Measurements from ENCODE around the gene PCDHGB2.
"Not testable (repeated sequence)": the region's sequence is repeated elsewhere in the genome, so short reads cannot be mapped to it uniquely, and the experiment has no call there.

The PCDHGB2 gene

GRCh38 chr5:141387557-141388311 is 27.9 kb downstream of the PCDHGB2 start, which contains the start of gene PCDHGB4:
PCDHGB4 (plus strand) TSS chr5:141387698; CDS start chr5:141387885, 187 bp downstream.
- peak; percentile 39 for DNase-seq

- DNase-seq = no peak
These were observed 28.9 kb downstream of the PCDHGB2 start for GRCh38 chr5:141388661-141389060.

- no peak for DNase-seq
These were observed 29.6 kb downstream of the PCDHGB2 start for GRCh38 chr5:141389153-141390042.

GRCh38 chr5:141392429-141393198 is 32.8 kb downstream of the PCDHGB2 start, which contains the start of gene PCDHGA8:
PCDHGA8 (plus strand) TSS chr5:141392633; CDS start chr5:141392814, 181 bp downstream.
- no peak for DNase-seq

GRCh38 chr5:141393267-141393666 is 33.5 kb downstream of the PCDHGB2 start:
- no peak for DNase-seq

- DNase-seq = not testable (repeated sequence)
These were observed 34.8 kb downstream of the PCDHGB2 start for GRCh38 chr5:141394401-141395187.

- DNase-seq = peak; percentile 56
These were observed 38.2 kb downstream of the PCDHGB2 start, which contains the start of gene PCDHGB5 for GRCh38 chr5:141397756-141398551. PCDHGB5 (plus strand) TSS chr5:141397947; CDS start chr5:141398128, 181 bp downstream.

GRCh38 chr5:141398608-141399007 is 38.8 kb downstream of the PCDHGB2 start:
- DNase-seq = no peak

GRCh38 chr5:141399555-141400258 is 39.9 kb downstream of the PCDHGB2 start:
- no peak for DNase-seq

GRCh38 chr5:141402553-141403243 is 42.9 kb downstream of the PCDHGB2 start, which contains the start of gene PCDHGA9:
PCDHGA9 (plus strand) TSS chr5:141402778; CDS start chr5:141402953, 175 bp downstream.
- DNase-seq = no peak

GRCh38 chr5:141403387-141403786 is 43.6 kb downstream of the PCDHGB2 start:
- no peak for DNase-seq

- DNase-seq = peak; percentile 50
These were observed 48.2 kb downstream of the PCDHGB2 start, which contains the start of gene PCDHGB6 for GRCh38 chr5:141407790-141408505. PCDHGB6 (plus strand) TSS chr5:141408021; CDS start chr5:141408203, 182 bp downstream.

- DNase-seq = no peak
These were observed 50.0 kb downstream of the PCDHGB2 start for GRCh38 chr5:141409598-141410306.

GRCh38 chr5:141411575-141411974 is 51.8 kb downstream of the PCDHGB2 start:
- no peak for DNase-seq

Data from stimulated activated CD4-positive, alpha-beta T cell treated with anti-CD3 and anti-CD28 coated beads, Interleukin-4, amount 100 ng/mL, for 1 hour (primary cell).